ENCODE measurements around the gene MBP. TPM values are rescaled to one million over a fixed set of nuclear protein-coding genes. Genes with fewer than 3 reads are reported as not detected.

MBP gene
- total RNA-seq, 2 donors from 2014 or later = 52.2 to 60.0 TPM

GRCh38 chr18:77061281-77061945 is 71.2 kb downstream of the MBP start:
- no peak for DNase-seq (ENCODE audit: low spot score in 2 of 2)
- H3K36me3 Mint-ChIP-seq = peaks cover 24 to 62% of the 10 kb centered on the region in 2 donors
- no peaks in the 10 kb centered on the region for H3K9me3 Mint-ChIP-seq
- peak; percentile 1 to 15 for ATAC-seq
- H3K27ac Mint-ChIP-seq = peak overlapping the region; percentile 96 to 100

DNA sequence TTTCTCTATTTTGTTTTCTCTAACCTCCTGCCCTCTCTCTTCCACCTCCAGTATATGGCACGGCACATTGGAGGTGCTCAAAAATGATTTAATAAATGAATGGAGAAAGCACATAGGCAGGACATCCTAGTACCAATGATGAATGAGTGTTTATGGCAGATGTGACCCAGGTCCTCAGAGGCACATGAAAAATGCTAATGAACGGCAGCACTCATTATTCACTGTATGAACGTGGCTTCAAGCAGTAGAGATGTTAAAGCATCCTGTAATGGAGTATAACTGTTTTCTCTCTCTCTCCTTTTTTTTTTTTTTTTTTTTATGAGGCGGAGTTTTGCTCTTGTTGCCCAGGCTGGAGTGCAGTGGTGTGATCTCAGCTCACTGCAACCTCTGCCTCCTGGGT is 72.4 kb downstream of the MBP start:
- peaks cover 18 to 49% of the 10 kb centered on the region in 2 donors for H3K36me3 Mint-ChIP-seq
- H3K9me3 Mint-ChIP-seq = no peaks in the 10 kb centered on the region
- ATAC-seq (no peak), DNase-seq (ENCODE audit: low spot score in 2 of 2) (no peak)
- peak overlapping the region in 1 of 2 donors; percentile 96 for H3K27ac Mint-ChIP-seq

DNA sequence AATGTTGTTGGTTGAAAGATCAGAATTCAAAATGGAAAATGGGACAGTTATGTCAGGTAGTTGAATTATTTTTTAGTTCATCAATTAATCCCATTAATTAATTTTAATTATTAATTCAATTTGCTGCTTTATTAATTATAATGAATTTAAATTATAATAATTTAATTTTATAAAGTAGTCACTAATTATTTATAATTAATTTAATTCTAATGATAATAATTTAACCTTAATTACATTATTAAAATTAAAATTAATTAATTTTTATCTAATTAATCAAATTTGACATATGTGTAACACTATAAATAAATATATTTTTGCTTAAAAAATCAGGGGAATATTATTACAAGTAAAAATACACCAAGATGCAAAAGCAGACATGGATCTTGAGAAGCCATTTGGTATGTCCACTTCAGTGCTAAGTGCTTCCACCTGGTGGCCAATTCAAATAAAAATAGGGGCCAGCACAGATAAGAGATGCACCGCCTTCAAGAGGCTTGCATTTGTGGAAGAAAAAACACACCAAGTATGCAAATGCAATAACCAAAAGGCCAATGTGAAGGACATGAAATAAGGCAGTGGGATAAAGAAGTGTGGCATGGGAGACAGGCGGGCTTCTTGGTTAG is 73.2 kb downstream of the MBP start:
- Mint-ChIP-seq H3K36me3 (peaks cover 14 to 41% of the 10 kb centered on the region in 2 donors), H3K27ac (peak overlapping the region; percentile 20 to 31), H3K9me3 (no peaks in the 10 kb centered on the region)
- ATAC-seq (no peak), DNase-seq (ENCODE audit: low spot score in 2 of 2) (peak in 1 of 2 donors; percentile 46)

- Mint-ChIP-seq H3K27ac (no peak overlapping the region), H3K9me3 (no peaks in the 10 kb centered on the region), H3K36me3 (peaks cover 18 to 34% of the 10 kb centered on the region in 2 donors)
- ATAC-seq (no peak), DNase-seq (ENCODE audit: low spot score in 2 of 2) (no peak)
These were observed 74.2 kb downstream of the MBP start for GRCh38 chr18:77058290-77058835.

- peaks cover 19 to 26% of the 10 kb centered on the region in 2 donors for H3K36me3 Mint-ChIP-seq
- H3K9me3 Mint-ChIP-seq = no peaks in the 10 kb centered on the region
- ATAC-seq (no peak), DNase-seq (ENCODE audit: low spot score in 2 of 2) (no peak)
- H3K27ac Mint-ChIP-seq = peak overlapping the region; percentile 97 to 99
These were observed 75.6 kb downstream of the MBP start for GRCh38 chr18:77057006-77057395.

GRCh38 chr18:77056344-77057005 is 76.1 kb downstream of the MBP start:
- Mint-ChIP-seq H3K27ac (peak overlapping the region; percentile 97 to 99), H3K36me3 (peaks cover 14 to 24% of the 10 kb centered on the region in 2 donors), H3K9me3 (no peaks in the 10 kb centered on the region)
- DNase-seq (ENCODE audit: low spot score in 2 of 2) (no peak), ATAC-seq (no peak)

GRCh38 chr18:77055429-77056300 is 76.9 kb downstream of the MBP start:
- DNase-seq (ENCODE audit: low spot score in 2 of 2) = no peak
- no peak for ATAC-seq
- H3K9me3 Mint-ChIP-seq = no peaks in the 10 kb centered on the region
- peak overlapping the region; percentile 97 to 99 for H3K27ac Mint-ChIP-seq
- peaks cover 18 to 21% of the 10 kb centered on the region in 2 donors for H3K36me3 Mint-ChIP-seq

- H3K27ac Mint-ChIP-seq = peak overlapping the region; percentile 97 to 99
- peak; percentile 72 to 87 for DNase-seq (ENCODE audit: low spot score in 2 of 2)
These were observed 77.8 kb downstream of the MBP start for GRCh38 chr18:77054606-77055428.

DNA sequence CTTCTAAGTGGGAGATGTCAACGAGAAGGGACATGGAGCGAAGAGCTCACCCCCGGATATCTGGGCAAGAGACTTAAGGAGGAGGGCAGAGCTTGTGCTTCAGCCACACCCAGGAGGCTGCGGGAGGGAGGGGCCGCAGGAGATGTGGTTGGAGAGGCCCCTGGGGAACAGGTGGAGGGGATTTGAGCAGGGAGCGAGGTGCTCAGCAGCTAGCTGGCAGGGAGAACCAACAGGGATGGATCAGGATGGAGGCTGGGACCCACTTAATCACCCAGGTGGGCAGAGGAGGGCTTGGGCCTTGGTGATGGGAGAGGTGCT is 78.3 kb downstream of the MBP start:
- H3K36me3 Mint-ChIP-seq = peaks cover 12 to 13% of the 10 kb centered on the region in 2 donors
- H3K27ac Mint-ChIP-seq = peak overlapping the region; percentile 97 to 99
- no peaks in the 10 kb centered on the region for H3K9me3 Mint-ChIP-seq
- ATAC-seq (peak; percentile 16 to 27), DNase-seq (ENCODE audit: low spot score in 2 of 2) (peak in 1 of 2 donors; percentile 32)

More at GRCh38 chr18:77054606-77055428, 77.8 kb downstream of the MBP start:
- Mint-ChIP-seq H3K9me3 (no peaks in the 10 kb centered on the region), H3K36me3 (peaks cover 16 to 17% of the 10 kb centered on the region in 2 donors)
- ATAC-seq = peak; percentile 84 to 87

- DNase-seq (ENCODE audit: low spot score in 2 of 2) = no peak
- Mint-ChIP-seq H3K9me3 (no peaks in the 10 kb centered on the region), H3K36me3 (peaks cover 12 to 13% of the 10 kb centered on the region in 2 donors), H3K27ac (peak overlapping the region; percentile 97 to 99)
- ATAC-seq = no peak
These were observed 78.8 kb downstream of the MBP start for GRCh38 chr18:77053616-77054287.

- no peaks in the 10 kb centered on the region for H3K9me3 Mint-ChIP-seq
- peak overlapping the region; percentile 79 to 99 for H3K27ac Mint-ChIP-seq
- peaks cover 12 to 13% of the 10 kb centered on the region in 2 donors for H3K36me3 Mint-ChIP-seq
- ATAC-seq (no peak), DNase-seq (ENCODE audit: low spot score in 2 of 2) (no peak)
These were observed 79.6 kb downstream of the MBP start for GRCh38 chr18:77052983-77053309.

DNA sequence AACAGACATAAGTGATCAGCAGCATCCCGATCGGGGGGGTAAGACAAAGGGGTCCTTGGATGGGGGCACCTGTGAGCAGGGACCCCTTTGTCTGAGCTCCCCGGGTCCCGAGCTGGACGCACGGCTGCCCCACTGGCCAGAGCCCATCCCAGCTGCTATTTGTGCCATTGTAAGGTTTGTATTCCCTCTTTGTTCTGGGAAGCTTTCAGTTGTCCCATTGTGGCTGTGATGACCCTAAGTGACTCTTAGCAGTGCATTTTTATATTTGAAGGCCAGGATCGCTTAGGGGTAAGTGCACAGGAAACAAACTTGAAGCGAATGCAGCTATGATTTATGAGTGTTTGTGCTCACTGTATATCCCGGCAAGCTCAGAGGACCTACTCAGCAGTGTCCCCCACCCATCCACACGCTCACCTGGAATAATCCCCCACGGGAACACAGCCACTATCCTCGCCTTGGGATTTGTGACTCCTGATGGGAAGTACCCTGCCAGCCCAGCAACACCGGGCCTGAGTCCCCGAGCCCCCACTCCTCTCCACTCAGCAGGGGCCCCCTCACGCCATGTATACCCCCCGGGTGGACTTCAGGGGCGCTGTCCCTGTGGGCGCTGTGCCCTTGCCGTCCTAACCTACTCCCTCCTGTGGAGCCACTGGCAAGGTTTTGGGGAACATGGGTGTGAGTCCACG is 80.1 kb downstream of the MBP start:
- DNase-seq (ENCODE audit: low spot score in 2 of 2) (no peak), ATAC-seq (no peak)
- H3K36me3 Mint-ChIP-seq = peaks cover 12 to 13% of the 10 kb centered on the region in 2 donors
- no peaks in the 10 kb centered on the region for H3K9me3 Mint-ChIP-seq
- H3K27ac Mint-ChIP-seq = peak overlapping the region; percentile 79 to 99

- Mint-ChIP-seq H3K9me3 (no peaks in the 10 kb centered on the region), H3K27ac (peak overlapping the region in 1 of 2 donors; percentile 61), H3K36me3 (peaks cover 18 to 19% of the 10 kb centered on the region in 2 donors)
- no peak for DNase-seq (ENCODE audit: low spot score in 2 of 2)
- no peak for ATAC-seq
These were observed 80.8 kb downstream of the MBP start for GRCh38 chr18:77051581-77052296.

- ATAC-seq = peak in 1 of 2 donors; percentile 62
- no peak for DNase-seq (ENCODE audit: low spot score in 2 of 2)
- H3K36me3 Mint-ChIP-seq = peaks cover 18 to 24% of the 10 kb centered on the region in 2 donors
- H3K9me3 Mint-ChIP-seq = no peaks in the 10 kb centered on the region
- peak overlapping the region in 1 of 2 donors; percentile 29 for H3K27ac Mint-ChIP-seq
These were observed 82.6 kb downstream of the MBP start for GRCh38 chr18:77049938-77050337.

Measured in activated naive CD4-positive, alpha-beta T cell treated with anti-CD3 and anti-CD28 coated beads, Interleukin-2, amount 50 U/mL, for 72 hours (primary cell).